AML-193 (cell line): ENCODE measurements around the gene THOC2.
"Not testable (repeated sequence)": the region's sequence is repeated elsewhere in the genome, so short reads cannot be mapped to it uniquely, and the experiment has no call there.

ENCODE experiments used
- DNase-seq, 2 experiments: peaks; one replicate each; lab custom pipeline; 2025; lab: John Stamatoyannopoulos, UW

The THOC2 gene

GRCh38 chrX:123675154-123675553 lies 57.7 kb downstream of the THOC2 start:
- no peak for DNase-seq

GRCh38 chrX:123673813-123674212 lies 59.0 kb downstream of the THOC2 start:
- no peak for DNase-seq

- no peak for DNase-seq
These were observed 67.7 kb downstream of the THOC2 start for GRCh38 chrX:123665197-123665596.

- DNase-seq, result not testable (repeated sequence)
These were observed 68.2 kb downstream of the THOC2 start for GRCh38 chrX:123664467-123665167.

- DNase-seq, result not testable (repeated sequence)
These were observed 69.1 kb downstream of the THOC2 start for GRCh38 chrX:123663720-123664119.

GRCh38 chrX:123656507-123656906 lies 76.3 kb downstream of the THOC2 start:
- not testable (repeated sequence) for DNase-seq

- DNase-seq, result not testable (repeated sequence)
These were observed 84.1 kb downstream of the THOC2 start for GRCh38 chrX:123648811-123649181.

- DNase-seq, result no peak
These were observed 84.6 kb downstream of the THOC2 start for GRCh38 chrX:123648028-123648810.

- no peak for DNase-seq
These were observed 85.6 kb downstream of the THOC2 start for GRCh38 chrX:123647244-123647643.

- DNase-seq, result no peak
These were observed 103.3 kb downstream of the THOC2 start for GRCh38 chrX:123629502-123629901.

- DNase-seq, result no peak
These were observed 105.9 kb downstream of the THOC2 start for GRCh38 chrX:123626962-123627361.

GRCh38 chrX:123625952-123626351 lies 106.9 kb downstream of the THOC2 start:
- no peak for DNase-seq

- no peak for DNase-seq
These were observed 107.4 kb downstream of the THOC2 start for GRCh38 chrX:123625477-123625876.

- no peak for DNase-seq
These were observed 115.8 kb downstream of the THOC2 start for GRCh38 chrX:123617007-123617406.

GRCh38 chrX:123610915-123611314 lies 121.9 kb downstream of the THOC2 start:
- DNase-seq, result no peak

GRCh38 chrX:123607806-123608205 lies 125.0 kb downstream of the THOC2 start:
- DNase-seq, result no peak

- DNase-seq, result no peak
These were observed 125.6 kb downstream of the THOC2 start for GRCh38 chrX:123607270-123607669.

GRCh38 chrX:123603491-123603890 lies 129.4 kb downstream of the THOC2 start:
- DNase-seq, result no peak

- no peak for DNase-seq
These were observed 131.4 kb downstream of the THOC2 start for GRCh38 chrX:123601437-123601836.

GRCh38 chrX:123600181-123600580 lies 132.7 kb downstream of the THOC2 start:
- DNase-seq, result no peak

GRCh38 chrX:123590842-123591486 lies 141.9 kb downstream of the THOC2 start:
- DNase-seq, result no peak

- no peak for DNase-seq
These were observed 144.1 kb downstream of the THOC2 start for GRCh38 chrX:123588723-123589122.

- DNase-seq, result no peak
These were observed 151.3 kb downstream of the THOC2 start for GRCh38 chrX:123581586-123581985.
